GM04503 (cell line): ENCODE measurements around the gene RAD51.
"Not testable (repeated sequence)": the region's sequence is repeated elsewhere in the genome, so short reads cannot be mapped to it uniquely, and the experiment has no call there.

ENCODE experiments used
- DNase-seq: peaks from one replicate; pipeline ENCODE4 v3.0.0-alpha.2; 2012; ENCODE audit warnings: low read depth

Gene RAD51

GRCh38 chr15:40694688-40695468 lies at the start of gene RAD51:
Gene RAD51, plus strand, starts transcription at chr15:40695174. Its CDS starts 3,585 bp downstream, at chr15:40698759.
- peak; percentile 71 for DNase-seq

- no peak for DNase-seq
Observed at GRCh38 chr15:40647523-40647922, 47.5 kb upstream of the RAD51 start.

- DNase-seq: no peak
Observed at GRCh38 chr15:40650479-40650878, 44.5 kb upstream of the RAD51 start.

- DNase-seq: no peak
Observed at GRCh38 chr15:40660686-40661085, 34.3 kb upstream of the RAD51 start.

- DNase-seq: no peak
Observed at GRCh38 chr15:40664909-40665308, 30.1 kb upstream of the RAD51 start.

GRCh38 chr15:40676290-40676689 lies 18.7 kb upstream of the RAD51 start:
- not testable (repeated sequence) for DNase-seq

- not testable (repeated sequence) for DNase-seq
Observed at GRCh38 chr15:40676906-40677305, 18.1 kb upstream of the RAD51 start.

- DNase-seq: no peak
Observed at GRCh38 chr15:40680151-40680550, 14.8 kb upstream of the RAD51 start.

- DNase-seq: not testable (repeated sequence)
Observed at GRCh38 chr15:40680959-40681358, 14.0 kb upstream of the RAD51 start.

GRCh38 chr15:40684381-40684780 lies 10.6 kb upstream of the RAD51 start:
- no peak for DNase-seq

- no peak for DNase-seq
Observed at GRCh38 chr15:40685376-40685775, 9.6 kb upstream of the RAD51 start.

- no peak for DNase-seq
Observed at GRCh38 chr15:40688932-40689799, 5.8 kb upstream of the RAD51 start.

GRCh38 chr15:40691737-40692136 lies 3.2 kb upstream of the RAD51 start:
- DNase-seq: no peak

GRCh38 chr15:40693904-40694687 lies 878 bp upstream of the RAD51 start:
- no peak for DNase-seq

- no peak for DNase-seq
Observed at GRCh38 chr15:40695469-40695890, 506 bp downstream of the RAD51 start.

- no peak for DNase-seq
Observed at GRCh38 chr15:40696228-40696627, 1.3 kb downstream of the RAD51 start.

- DNase-seq: no peak
Observed at GRCh38 chr15:40697916-40698315, 2.9 kb downstream of the RAD51 start.

GRCh38 chr15:40702077-40702476 lies 7.1 kb downstream of the RAD51 start:
- DNase-seq: no peak

- no peak for DNase-seq
Observed at GRCh38 chr15:40706121-40706520, 11.1 kb downstream of the RAD51 start.

GRCh38 chr15:40714144-40714543 lies 19.2 kb downstream of the RAD51 start:
- DNase-seq: no peak

- DNase-seq: no peak
Observed at GRCh38 chr15:40716165-40716564, 21.2 kb downstream of the RAD51 start.

GRCh38 chr15:40721701-40722100 lies 26.7 kb downstream of the RAD51 start:
- no peak for DNase-seq
